H1 (cell line): Measurements from ENCODE around the gene RHOBTB3. TPM values are rescaled to one million over a fixed set of nuclear protein-coding genes. Genes with fewer than 3 reads are reported as not detected.
"Not testable (repeated sequence)": the region's sequence is repeated elsewhere in the genome, so short reads cannot be mapped to it uniquely, and the experiment has no call there.

Source experiments
- CTCF ChIA-PET: fragments of 300-600 bp; sonication (Branson Sonifier 250); formaldehyde crosslinking; loops from one replicate; lab custom pipeline; 2021; ENCODE audit not compliant: partially characterized antibody; lab: Charles Lee
- POLR2A ChIA-PET: fragments of 300-600 bp; sonication (Branson Sonifier 250); formaldehyde crosslinking; loops from one replicate; lab custom pipeline; 2021; ENCODE audit warnings: inconsistent platforms; ENCODE audit not compliant: partially characterized antibody; lab: Charles Lee
- DNase-seq, 2 experiments: peaks; one replicate each; pipeline versions ENCODE4 v3.0.0 to v3.0.0-alpha.2; 2010 to 2022; ENCODE audit warnings: low spot score in 2 of 2, low read depth in 1 of 2, mixed read lengths in 1 of 2
- FAIRE-seq: peaks from 2 replicates; lab custom pipeline; 2011; peaks lifted over from hg19 to GRCh38; lab: Jason Lieb, UNC
- H2AFZ ChIP-seq: 2 replicates; pipeline ENCODE4 v1.8.1; 2012; ENCODE audit warnings: low read length, inconsistent platforms
- H2AK5ac ChIP-seq: 2 replicates; pipeline ENCODE4 v1.6.1; 2013; ENCODE audit warnings: low read depth, low read length
- H2BK120ac ChIP-seq: replicated peaks from 2 replicates; pipeline ENCODE3; 2013; ENCODE audit warnings: low read depth, low read length, inconsistent platforms
- H2BK12ac ChIP-seq: 2 replicates; pipeline ENCODE4 v1.6.1; 2013; ENCODE audit warnings: low read depth, low read length
- H2BK15ac ChIP-seq: 2 replicates; pipeline ENCODE4 v1.6.1; 2013; ENCODE audit warnings: low read length
- H2BK20ac ChIP-seq: 2 replicates; pipeline ENCODE4 v1.6.1; 2013; ENCODE audit warnings: low read length
- H2BK5ac ChIP-seq: 2 replicates; pipeline ENCODE4 v1.6.1; 2013; ENCODE audit warnings: low read depth, low read length
- H3K14ac ChIP-seq: 2 replicates; pipeline ENCODE4 v1.6.1; 2013; ENCODE audit warnings: inconsistent platforms; ENCODE audit not compliant: insufficient read length
- H3K18ac ChIP-seq: 2 replicates; pipeline ENCODE4 v1.6.1; 2013; ENCODE audit warnings: low read length; ENCODE audit errors: extremely low read depth
- H3K23ac ChIP-seq: 2 replicates; pipeline ENCODE4 v1.6.1; 2013; ENCODE audit warnings: inconsistent platforms; ENCODE audit not compliant: insufficient read length
- H3K23me2 ChIP-seq: 2 replicates; pipeline ENCODE4 v1.6.1; 2013; ENCODE audit warnings: low read depth, low read length
- H3K27ac ChIP-seq: 2 replicates; pipeline ENCODE4 v1.6.1; 2011; ENCODE audit warnings: low read depth, low read length, inconsistent platforms
- H3K27me3 ChIP-seq, 4 experiments: replicated peaks in 1 of 4; 1 replicate in 1 of 4; 2 replicates in 3 of 4; pipeline versions ENCODE4 v1.6.1 to v1.8.1; 2011 to 2013; ENCODE audit warnings: low read length in 3 of 4, mild to moderate bottlenecking in 3 of 4, inconsistent platforms in 2 of 4, mixed read lengths in 2 of 4, moderate library complexity in 1 of 4; ENCODE audit not compliant: control insufficient read depth in 3 of 4, insufficient read depth in 3 of 4; ENCODE audit errors: extremely low read depth in 1 of 4
- H3K36me3 ChIP-seq, 4 experiments: 2 replicates each; pipeline versions ENCODE4 v1.6.1 to v1.8.1; 2011 to 2013; ENCODE audit warnings: mild to moderate bottlenecking in 4 of 4, low read length in 3 of 4, moderate library complexity in 2 of 4, control low read depth in 1 of 4, inconsistent platforms in 1 of 4; ENCODE audit not compliant: insufficient read depth in 4 of 4, control insufficient read depth in 2 of 4
- H3K4ac ChIP-seq: replicated peaks from 2 replicates; pipeline ENCODE3; 2013; ENCODE audit warnings: low read length, low read depth, mixed read lengths, inconsistent platforms; ENCODE audit not compliant: insufficient read length
- H3K4me1 ChIP-seq, 4 experiments: replicated peaks in 1 of 4; 1 replicate in 1 of 4; 2 replicates in 3 of 4; pipeline versions ENCODE4 v1.6.1 to v1.8.1; 2011 to 2013; ENCODE audit warnings: low read length in 3 of 4, inconsistent platforms in 2 of 4, mixed read lengths in 1 of 4; ENCODE audit not compliant: insufficient read depth in 4 of 4, control insufficient read depth in 3 of 4
- H3K4me2 ChIP-seq, 2 experiments: 2 replicates each; pipeline versions ENCODE4 v1.6.1 to v1.8.1; 2011 to 2013; ENCODE audit warnings: low read depth in 2 of 2, low read length in 2 of 2, control low read depth in 1 of 2, inconsistent platforms in 1 of 2, mild to moderate bottlenecking in 1 of 2; ENCODE audit not compliant: insufficient read depth in 1 of 2
- H3K4me3 ChIP-seq, 4 experiments: fragments of 200-600, 300-600 bp in 1 of 4; sonication (generic), shearing (Covaris generic), sonication (Bioruptor Twin) in 1 of 4; 2 replicates each; pipeline versions ENCODE4 v1.5.1 to v1.8.1; 2011 to 2016; ENCODE audit warnings: low read length in 4 of 4, low read depth in 3 of 4, control low read depth in 2 of 4, inconsistent platforms in 2 of 4, mild to moderate bottlenecking in 2 of 4, mixed read lengths in 1 of 4, moderate library complexity in 1 of 4; ENCODE audit not compliant: insufficient read depth in 2 of 4; ENCODE audit errors: extremely low read depth in 1 of 4
- H3K56ac ChIP-seq: replicated peaks from 2 replicates; pipeline ENCODE3; 2013; ENCODE audit warnings: low read depth, mild to moderate bottlenecking, mixed read lengths, low read length, inconsistent platforms; ENCODE audit not compliant: insufficient read length
- H3K79me1 ChIP-seq: 2 replicates; pipeline ENCODE4 v1.6.1; 2013; ENCODE audit warnings: low read depth, low read length, control low read depth
- H3K79me2 ChIP-seq, 2 experiments: 2 replicates each; pipeline versions ENCODE4 v1.6.1 to v1.8.1; 2012 to 2013; ENCODE audit warnings: low read length in 2 of 2, mild to moderate bottlenecking in 2 of 2, inconsistent platforms in 1 of 2; ENCODE audit not compliant: insufficient read depth in 2 of 2, control insufficient read depth in 1 of 2
- H3K9ac ChIP-seq, 4 experiments: replicated peaks in 1 of 4; 1 replicate in 1 of 4; 2 replicates in 3 of 4; pipeline versions ENCODE4 v1.6.1 to v1.8.1; 2011 to 2013; ENCODE audit warnings: low read depth in 3 of 4, low read length in 3 of 4, control low read depth in 2 of 4, mild to moderate bottlenecking in 2 of 4, moderate library complexity in 2 of 4, inconsistent platforms in 1 of 4; ENCODE audit errors: extremely low read depth in 1 of 4
- H3K9me3 ChIP-seq, 2 experiments: 2 replicates each; pipeline versions ENCODE4 v1.6.1 to v1.8.1; 2012 to 2013; ENCODE audit warnings: mild to moderate bottlenecking in 2 of 2, moderate library complexity in 2 of 2, control low read depth in 1 of 2, inconsistent platforms in 1 of 2, low read depth in 1 of 2, low read length in 1 of 2, mixed read lengths in 1 of 2; ENCODE audit not compliant: insufficient read depth in 2 of 2
- H4K20me1 ChIP-seq, 2 experiments: replicated peaks in 1 of 2; 2 replicates each; pipeline versions ENCODE3 to v1.8.1; 2011 to 2013; ENCODE audit warnings: inconsistent platforms in 2 of 2, low read length in 2 of 2, mild to moderate bottlenecking in 1 of 2; ENCODE audit not compliant: insufficient read depth in 2 of 2, control insufficient read depth in 1 of 2
- H4K5ac ChIP-seq: 2 replicates; pipeline ENCODE4 v1.6.1; 2013; ENCODE audit warnings: low read length, low read depth, mixed read lengths, inconsistent platforms; ENCODE audit not compliant: insufficient read length
- H4K8ac ChIP-seq: 2 replicates; pipeline ENCODE4 v1.8.0; 2013; ENCODE audit warnings: mild to moderate bottlenecking, moderate library complexity, low read length, inconsistent platforms; ENCODE audit not compliant: insufficient read depth; ENCODE audit errors: extremely low read depth
- H4K91ac ChIP-seq: replicated peaks from 2 replicates; pipeline ENCODE3; 2013; ENCODE audit warnings: low read length, mixed read lengths, inconsistent platforms; ENCODE audit not compliant: insufficient read length
- WGBS, 2 experiments: shearing (Covaris generic) in 1 of 2; methylation state at CpG; one replicate each; pipeline versions ENCODE4 v1.1.6 to v1.1.7; 2013 to 2015; ENCODE audit warnings: low lambda C conversion rate in 2 of 2, mixed read lengths in 2 of 2, inconsistent platforms in 1 of 2, low coverage in 1 of 2, missing lambda C conversion rate in 1 of 2; ENCODE audit not compliant: insufficient replicate concordance in 2 of 2, insufficient coverage in 1 of 2, insufficient read length in 1 of 2; ENCODE audit errors: extremely low coverage in 1 of 2, missing lambda C conversion rate in 1 of 2; 5-methylcytosine and 5-hydroxymethylcytosine counted together
- polyA plus RNA-seq, 7 experiments: library from polyadenylated mRNA; depleted of rRNA in 3 of 7; stranded (reverse) in 5 of 7; unstranded in 2 of 7; fragments of >200 nt in 5 of 7; fragments of 200-250 nt in 2 of 7; gene quantifications; 1 replicate in 5 of 7; 2 replicates in 1 of 7; 4 replicates in 1 of 7; pipeline versions ENCODE4 v1.2.1 to v1.2.3, GENCODE V29; 2011 to 2013; ENCODE audit warnings: missing spikeins in 2 of 7, mixed read lengths in 2 of 7
- total RNA-seq: library from RNA; stranded (reverse); fragmentation: NEBNext Ultra II Directional; extraction: Animal tissue kit (Norgen Biotek cat#: 25700); gene quantifications from 2 replicates; pipeline ENCODE4 v1.2.1, GENCODE V29; 2021

The RHOBTB3 gene
- total and polyA plus RNA-seq, 2 of the 8 experiments (the other 6 are each of a cell fraction or from before 2014, with no cell fraction given) = 8.2 to 17.5 TPM

DNA sequence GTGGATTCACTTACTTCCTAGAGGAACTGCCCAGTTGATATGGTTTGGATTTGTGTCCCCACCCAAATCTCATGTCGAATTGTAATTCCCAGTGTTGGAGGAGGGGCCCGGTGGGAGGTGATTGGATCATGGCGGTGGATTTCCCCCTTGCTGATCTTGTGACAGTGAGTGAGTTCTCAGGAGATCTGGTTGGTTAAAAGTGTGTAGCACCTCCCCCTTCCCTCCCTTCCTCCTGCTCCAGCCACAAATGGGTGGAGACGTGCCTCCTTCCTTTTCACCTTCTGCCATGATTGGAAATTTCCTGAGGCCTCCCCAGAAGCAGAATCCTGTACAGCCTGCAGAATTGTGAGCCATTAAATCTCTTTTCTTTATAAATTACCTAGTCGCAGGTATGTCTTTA is 17.9 kb upstream of the RHOBTB3 start:
- H2BK20ac ChIP-seq, H3K14ac ChIP-seq, H2BK120ac ChIP-seq, H2AFZ ChIP-seq, H3K4ac ChIP-seq, CTCF ChIA-PET, H3K79me1 ChIP-seq, H3K23me2 ChIP-seq, H4K5ac ChIP-seq, H3K36me3 ChIP-seq, H3K9me3 ChIP-seq, H3K9ac ChIP-seq, H3K23ac ChIP-seq, H4K91ac ChIP-seq, H2BK12ac ChIP-seq, H4K8ac ChIP-seq, H3K18ac ChIP-seq, FAIRE-seq, H3K4me3 ChIP-seq, H3K79me2 ChIP-seq, H3K4me1 ChIP-seq, DNase-seq, H2BK5ac ChIP-seq, H3K56ac ChIP-seq, H2BK15ac ChIP-seq, H3K27ac ChIP-seq, H3K4me2 ChIP-seq, H4K20me1 ChIP-seq, H2AK5ac ChIP-seq: not testable (repeated sequence)
- 70% methylated on average over 5 of the region's 5 CpGs; no CpG with 5 or more reads in 1 of the 2 experiments for WGBS, 2 experiments
- POLR2A ChIA-PET = interaction anchor here (4.3 kb wide), 1 partner anchor 18 kb away, joined by 24 read pairs; the partner anchor contains the start of gene RHOBTB3
- peaks cover 0 to 11% (median 9%) of the 10 kb centered on the region in 4 experiments; a peak in 6 of 7 replicates for H3K27me3 ChIP-seq
